Keratinocyte (primary cell): ENCODE data around the gene UBA52.
A peak's percentile ranks its signal among the peaks of the same experiment; 100 is the strongest.

Source experiments
- CTCF ChIP-seq, 3 experiments: IDR thresholded peaks in 1 of 3; conservative IDR thresholded peaks in 1 of 3; optimal IDR thresholded peaks in 1 of 3; 2 replicates in 2 of 3; 3 replicates in 1 of 3; pipeline versions ENCODE3 to v1.5.1; 2011; ENCODE audit warnings: low read length in 3 of 3, mild to moderate bottlenecking in 3 of 3, moderate library complexity in 2 of 3, control low read depth in 1 of 3, inconsistent platforms in 1 of 3; ENCODE audit not compliant: insufficient read depth in 2 of 3; ENCODE audit errors: extremely low read depth in 1 of 3
- EZH2 ChIP-seq: IDR thresholded peaks from one replicate; pipeline ENCODE4 v1.6.1; 2012; ENCODE audit warnings: inconsistent platforms, mild to moderate bottlenecking, low read length, moderate library complexity

- TF ChIP-seq CTCF (optimal IDR thresholded peaks at IDR 0.05 in 1 of 3, IDR thresholded peaks at IDR 0.05 in 1 of 3, conservative IDR thresholded peaks at IDR 0.05 in 1 of 3; ENCODE audit: extremely low read depth in 1 of 3, insufficient read depth in 2 of 3, low read length in 3 of 3) (no peak), EZH2 (peak; percentile 43)
Observed at GRCh38 chr19:18612772-18613588, 41.3 kb downstream of the UBA52 start, which contains the start of gene TMEM59L.
